GM21381 (cell line): ENCODE measurements around the gene TTLL8.

Source experiments
- ATAC-seq: cut with Tn5 transposase; IDR thresholded peaks from one replicate; pipeline ENCODE4 v1.9.1; 2021; ENCODE audit warnings: mild to moderate bottlenecking, moderate library complexity; ENCODE audit not compliant: unreplicated experiment

TTLL8 gene

GRCh38 chr22:50062509-50063135 lies 4.5 kb upstream of the TTLL8 start:
- ATAC-seq = no peak

- no peak for ATAC-seq
These were observed 3.8 kb upstream of the TTLL8 start for GRCh38 chr22:50061824-50062355.

- ATAC-seq = no peak
These were observed 3.2 kb upstream of the TTLL8 start for GRCh38 chr22:50061141-50061823.

DNA sequence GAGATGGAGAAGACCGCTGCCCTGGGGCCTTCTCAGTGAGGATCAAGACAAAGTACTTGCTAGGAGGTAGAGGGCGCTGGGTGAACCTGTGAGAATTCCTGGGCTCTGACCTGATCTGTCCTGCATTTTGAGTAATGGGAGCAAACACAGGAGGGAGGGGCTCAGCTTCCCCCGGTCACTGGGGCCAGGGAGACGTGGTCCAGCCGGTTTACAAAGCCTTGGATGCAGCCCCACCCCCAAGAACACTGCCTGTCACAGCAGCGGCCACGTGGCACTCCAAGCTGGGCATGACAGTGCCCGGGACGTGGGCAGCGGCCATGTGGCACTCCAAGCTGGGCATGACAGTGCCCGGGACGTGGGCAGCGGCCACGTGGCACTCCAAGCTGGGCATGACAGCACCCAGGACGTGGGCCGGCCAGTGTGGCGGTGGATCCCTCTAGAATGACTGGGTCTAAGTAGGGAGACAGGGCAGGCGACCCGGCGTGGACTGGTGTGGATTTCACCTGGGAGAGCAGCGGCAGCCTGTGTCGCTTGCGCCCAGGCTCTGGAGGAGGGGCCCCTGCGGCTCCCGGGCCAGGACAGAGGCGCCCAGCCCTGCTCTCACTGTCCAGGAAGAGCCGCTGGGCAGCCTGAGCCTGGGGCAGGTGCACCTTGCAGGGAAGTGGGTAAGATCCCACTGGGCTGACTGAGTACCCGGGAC lies 2.5 kb upstream of the TTLL8 start:
- ATAC-seq = no peak

DNA sequence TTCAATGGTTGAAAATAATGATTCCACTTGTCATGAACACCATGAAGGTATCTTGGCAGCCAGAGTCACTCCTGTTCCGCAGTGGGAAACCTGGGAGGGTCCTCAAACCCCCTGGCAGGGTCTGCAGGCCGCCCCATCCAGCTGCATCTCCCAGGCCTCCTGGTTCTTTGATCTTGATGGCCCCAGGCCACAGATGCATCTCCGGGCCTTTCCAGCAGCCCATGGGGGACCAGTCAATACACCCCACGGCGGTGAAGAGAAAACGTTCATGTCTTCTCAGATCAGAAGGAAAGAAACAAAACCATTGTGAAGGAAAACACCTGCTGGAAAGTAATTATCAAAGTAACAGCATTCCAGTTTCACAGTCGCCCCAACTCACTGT lies 1.8 kb upstream of the TTLL8 start:
- no peak for ATAC-seq

DNA sequence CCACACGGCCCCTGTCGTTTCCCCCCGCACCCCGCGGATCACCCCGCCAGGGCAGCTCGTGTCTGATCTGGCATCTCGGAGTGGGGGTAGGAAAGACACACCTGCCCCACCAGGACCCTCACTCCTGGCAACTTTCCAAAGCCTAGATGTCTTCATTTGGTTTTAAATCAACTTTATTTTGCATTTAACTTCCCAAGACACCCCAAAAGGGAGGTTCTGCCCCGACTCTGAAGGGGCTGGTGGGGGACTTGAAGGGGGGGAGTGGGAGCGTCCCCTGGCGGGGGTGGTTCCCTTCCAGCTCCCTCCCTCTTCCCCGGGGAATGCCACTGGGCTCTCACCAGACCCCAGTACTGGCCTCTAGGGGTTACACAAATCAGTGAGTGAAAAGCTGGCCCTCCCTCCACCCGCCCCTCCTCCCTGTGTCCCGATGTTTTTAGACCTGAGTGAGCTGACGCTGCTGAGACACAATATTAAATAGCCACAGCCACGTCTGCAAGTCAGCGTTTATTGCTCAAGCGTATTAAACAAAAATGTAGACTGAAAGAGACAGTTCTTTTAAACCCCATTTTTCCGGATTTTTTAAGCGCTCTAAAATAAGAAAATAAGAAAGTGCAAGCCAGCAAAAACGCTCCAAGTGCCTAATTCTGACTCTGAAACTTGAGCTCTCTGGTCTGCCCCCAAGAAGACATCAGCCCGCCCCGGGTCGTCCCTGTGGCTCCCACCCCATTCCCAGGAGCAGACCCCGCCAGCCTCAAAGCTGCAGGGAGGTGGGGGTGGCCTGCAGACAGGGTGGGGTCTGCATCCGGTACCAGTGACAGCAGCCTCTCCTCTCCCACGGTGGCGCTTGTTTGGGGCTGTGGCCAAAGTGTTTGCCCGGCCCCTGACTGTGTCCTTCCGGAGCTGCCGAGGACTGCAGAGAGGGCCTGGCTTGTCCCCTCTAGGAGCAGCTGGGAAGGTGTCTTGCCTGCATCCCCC lies 1.1 kb upstream of the TTLL8 start:
- no peak for ATAC-seq

- ATAC-seq = no peak
These were observed 629 bp downstream of the TTLL8 start for GRCh38 chr22:50057278-50058060.

- ATAC-seq = no peak
These were observed 1.7 kb downstream of the TTLL8 start for GRCh38 chr22:50056214-50056972.

DNA sequence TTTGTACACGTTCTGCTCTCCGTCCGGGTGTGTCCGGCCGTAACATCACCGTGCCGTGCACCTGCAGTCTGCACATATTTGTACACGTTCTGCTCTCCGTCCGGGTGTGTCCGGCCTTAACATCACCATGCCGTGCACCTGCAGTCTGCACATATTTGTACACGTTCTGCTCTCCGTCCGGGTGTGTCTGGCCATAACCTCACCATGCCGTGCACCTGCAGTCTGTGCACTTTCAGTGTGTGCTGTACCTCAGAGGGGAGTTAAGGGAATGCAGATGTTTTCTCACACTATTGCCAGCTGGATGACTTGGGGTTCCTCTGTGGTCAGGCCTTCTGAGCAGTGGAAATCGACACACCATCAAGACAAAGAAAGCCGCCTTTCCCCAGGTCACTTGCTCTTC lies 4.2 kb downstream of the TTLL8 start:
- ATAC-seq = no peak

DNA sequence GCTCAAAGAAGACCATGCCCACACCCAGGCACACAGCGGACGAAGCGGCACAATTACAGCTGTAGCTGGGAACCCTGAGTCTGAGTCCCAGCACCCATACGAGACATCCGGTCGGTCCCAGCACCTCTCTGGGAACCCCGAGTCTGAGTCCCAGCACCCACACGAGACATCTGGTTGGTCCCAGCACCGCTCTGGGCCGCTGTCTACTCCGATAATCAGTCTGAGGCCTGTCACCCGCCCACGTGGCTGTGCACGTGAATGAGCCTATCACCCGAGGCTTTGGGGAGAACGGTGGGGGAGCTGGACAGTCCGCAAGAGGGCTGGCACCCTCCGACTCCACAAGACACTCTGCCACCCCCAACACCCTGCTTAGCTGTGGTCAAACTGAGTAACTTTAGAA lies 6.2 kb downstream of the TTLL8 start:
- no peak for ATAC-seq

- ATAC-seq = no peak
These were observed 8.6 kb downstream of the TTLL8 start for GRCh38 chr22:50049299-50050195.

- no peak for ATAC-seq
These were observed 9.3 kb downstream of the TTLL8 start for GRCh38 chr22:50048836-50049235.

DNA sequence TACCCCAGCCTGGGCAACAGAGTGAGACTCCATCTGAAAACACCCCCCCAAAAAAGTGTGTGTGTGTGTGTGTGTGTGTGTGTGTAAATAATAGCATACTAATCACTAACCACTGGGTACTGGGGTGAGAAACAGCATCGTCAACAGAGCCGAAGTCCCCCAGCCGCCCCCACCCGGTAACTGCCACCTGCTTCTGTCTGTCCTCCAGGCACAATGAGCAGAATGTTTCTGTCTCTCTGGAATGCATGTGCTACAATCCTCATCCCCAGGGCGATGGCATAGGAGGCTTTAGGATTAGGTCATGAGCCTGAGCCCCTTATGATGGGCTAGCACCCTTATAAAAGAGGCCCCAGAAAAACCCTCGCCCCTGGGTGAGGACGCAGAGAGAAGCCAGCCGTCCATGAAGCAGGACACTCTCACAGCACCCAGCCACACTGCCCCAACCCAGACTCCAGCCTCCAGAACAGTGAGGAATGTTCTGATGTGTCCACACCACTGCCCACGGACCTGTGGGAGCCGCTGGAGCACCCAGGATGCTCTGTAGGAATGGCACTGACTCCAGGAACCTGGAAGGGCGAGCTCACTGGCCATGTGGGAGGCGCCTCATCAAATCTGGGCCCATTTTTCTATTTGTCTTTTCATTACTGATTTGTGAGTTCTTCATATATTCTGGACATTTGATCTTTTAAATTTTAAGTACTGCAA lies 9.9 kb downstream of the TTLL8 start:
- no peak for ATAC-seq

DNA sequence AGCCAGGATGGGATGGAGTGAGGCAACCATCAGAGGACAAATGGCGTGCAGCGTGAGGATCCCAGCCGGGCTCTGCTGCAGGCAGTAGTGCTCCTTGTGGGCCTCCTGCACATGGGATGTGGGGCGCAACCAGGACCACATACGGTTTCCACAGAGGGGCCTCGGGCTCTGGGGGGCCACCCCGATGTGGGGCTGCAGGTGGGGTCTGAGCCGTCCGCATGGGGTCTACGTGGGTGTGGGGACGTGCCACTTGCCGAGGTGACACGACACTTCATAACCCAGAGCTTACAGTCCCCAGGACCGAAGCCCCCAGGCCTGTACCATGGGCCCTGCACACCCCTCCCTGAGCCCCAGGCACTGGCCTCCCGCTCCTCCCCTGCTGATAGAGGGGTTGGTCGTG lies 10.8 kb downstream of the TTLL8 start:
- ATAC-seq = no peak

DNA sequence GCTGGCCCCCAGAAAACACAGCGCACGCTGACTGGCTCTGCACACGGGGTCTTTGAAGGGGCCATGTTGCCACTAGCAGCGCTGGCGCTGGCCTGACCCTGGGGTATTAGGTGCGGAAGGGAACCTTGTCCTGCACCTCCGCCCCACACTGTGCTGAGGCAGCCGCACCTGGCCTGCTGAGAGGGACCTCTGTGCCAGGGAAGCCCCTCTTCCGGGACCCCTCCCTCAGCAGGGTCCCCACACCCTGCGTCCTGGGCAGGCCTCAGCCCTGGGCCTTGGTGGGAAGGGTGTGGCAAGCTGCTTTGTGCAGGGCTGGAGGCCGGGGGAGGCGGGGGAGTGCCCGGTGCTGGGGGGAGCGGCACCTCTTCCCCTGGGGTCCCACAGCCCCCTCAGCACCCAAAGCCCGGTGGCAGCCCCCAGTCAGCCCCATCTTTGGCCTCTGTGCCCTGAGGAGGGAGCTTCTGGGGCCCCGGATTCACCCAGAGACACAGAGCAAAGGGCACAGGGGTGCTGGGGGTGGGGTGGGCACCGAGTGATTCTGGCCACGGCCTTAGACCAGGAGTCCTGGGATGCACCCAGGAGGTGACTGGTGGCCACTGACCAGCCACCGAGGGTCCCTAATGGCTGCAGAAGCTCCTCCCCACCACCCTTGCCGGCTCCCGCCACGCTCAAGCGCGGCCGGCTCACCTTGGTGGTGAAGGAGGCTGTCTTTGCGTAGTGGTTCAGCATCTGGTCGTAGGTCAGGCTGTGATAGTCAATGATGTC lies 11.4 kb downstream of the TTLL8 start:
- ATAC-seq = no peak

DNA sequence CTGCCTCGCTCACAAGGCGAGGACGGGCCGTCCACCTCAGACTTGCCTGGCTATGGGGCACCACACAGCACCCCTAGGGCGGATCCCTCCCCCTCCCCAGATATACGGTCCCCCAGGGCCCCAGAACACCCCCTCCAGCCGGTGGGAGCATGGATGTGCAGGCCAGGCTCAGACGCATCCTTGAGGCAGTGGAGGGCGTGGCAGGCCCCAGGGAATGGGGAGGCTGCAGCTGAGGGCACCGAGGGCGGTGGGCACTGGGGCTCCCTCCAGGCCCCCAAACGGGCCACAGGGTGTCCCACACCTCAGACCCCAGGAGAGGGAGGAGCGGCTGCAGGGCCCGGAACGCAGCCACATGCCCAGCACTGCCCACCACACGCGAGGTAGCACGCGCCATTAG lies 12.1 kb downstream of the TTLL8 start:
- no peak for ATAC-seq
